ENCODE results near the gene RAB40B.

Gene RAB40B

GRCh38 chr17:82667668-82668000 lies 30.9 kb downstream of the RAB40B start:
- no peak for ATAC-seq
- no peak for TF ChIP-seq ZNF70 (CRISPR knock-in tag; IDR thresholded peaks at IDR 0.05)
- TF ChIP-seq, protein P1, sequence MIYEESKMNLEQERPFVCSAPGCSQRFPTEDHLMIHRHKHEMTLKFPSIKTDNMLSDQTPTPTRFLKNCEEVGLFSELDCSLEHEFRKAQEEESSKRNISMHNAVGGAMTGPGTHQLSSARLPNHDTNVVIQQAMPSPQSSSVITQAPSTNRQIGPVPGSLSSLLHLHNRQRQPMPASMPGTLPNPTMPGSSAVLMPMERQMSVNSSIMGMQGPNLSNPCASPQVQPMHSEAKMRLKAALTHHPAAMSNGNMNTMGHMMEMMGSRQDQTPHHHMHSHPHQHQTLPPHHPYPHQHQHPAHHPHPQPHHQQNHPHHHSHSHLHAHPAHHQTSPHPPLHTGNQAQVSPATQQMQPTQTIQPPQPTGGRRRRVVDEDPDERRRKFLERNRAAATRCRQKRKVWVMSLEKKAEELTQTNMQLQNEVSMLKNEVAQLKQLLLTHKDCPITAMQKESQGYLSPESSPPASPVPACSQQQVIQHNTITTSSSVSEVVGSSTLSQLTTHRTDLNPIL (CRISPR knock-in tag; IDR thresholded peaks at IDR 0.05; ENCODE audit: low read depth), result no peak
- TF ChIP-seq, protein P2, sequence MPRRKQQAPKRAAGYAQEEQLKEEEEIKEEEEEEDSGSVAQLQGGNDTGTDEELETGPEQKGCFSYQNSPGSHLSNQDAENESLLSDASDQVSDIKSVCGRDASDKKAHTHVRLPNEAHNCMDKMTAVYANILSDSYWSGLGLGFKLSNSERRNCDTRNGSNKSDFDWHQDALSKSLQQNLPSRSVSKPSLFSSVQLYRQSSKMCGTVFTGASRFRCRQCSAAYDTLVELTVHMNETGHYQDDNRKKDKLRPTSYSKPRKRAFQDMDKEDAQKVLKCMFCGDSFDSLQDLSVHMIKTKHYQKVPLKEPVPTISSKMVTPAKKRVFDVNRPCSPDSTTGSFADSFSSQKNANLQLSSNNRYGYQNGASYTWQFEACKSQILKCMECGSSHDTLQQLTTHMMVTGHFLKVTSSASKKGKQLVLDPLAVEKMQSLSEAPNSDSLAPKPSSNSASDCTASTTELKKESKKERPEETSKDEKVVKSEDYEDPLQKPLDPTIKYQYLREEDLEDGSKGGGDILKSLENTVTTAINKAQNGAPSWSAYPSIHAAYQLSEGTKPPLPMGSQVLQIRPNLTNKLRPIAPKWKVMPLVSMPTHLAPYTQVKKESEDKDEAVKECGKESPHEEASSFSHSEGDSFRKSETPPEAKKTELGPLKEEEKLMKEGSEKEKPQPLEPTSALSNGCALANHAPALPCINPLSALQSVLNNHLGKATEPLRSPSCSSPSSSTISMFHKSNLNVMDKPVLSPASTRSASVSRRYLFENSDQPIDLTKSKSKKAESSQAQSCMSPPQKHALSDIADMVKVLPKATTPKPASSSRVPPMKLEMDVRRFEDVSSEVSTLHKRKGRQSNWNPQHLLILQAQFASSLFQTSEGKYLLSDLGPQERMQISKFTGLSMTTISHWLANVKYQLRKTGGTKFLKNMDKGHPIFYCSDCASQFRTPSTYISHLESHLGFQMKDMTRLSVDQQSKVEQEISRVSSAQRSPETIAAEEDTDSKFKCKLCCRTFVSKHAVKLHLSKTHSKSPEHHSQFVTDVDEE (CRISPR knock-in tag; IDR thresholded peaks at IDR 0.05), result no peak
- no peak for TF ChIP-seq GLIS3 (CRISPR knock-in tag; IDR thresholded peaks at IDR 0.05)
- TF ChIP-seq ZNF565 (CRISPR knock-in tag; conservative IDR thresholded peaks at IDR 0.05; ENCODE audit: low read depth), result no peak

DNA sequence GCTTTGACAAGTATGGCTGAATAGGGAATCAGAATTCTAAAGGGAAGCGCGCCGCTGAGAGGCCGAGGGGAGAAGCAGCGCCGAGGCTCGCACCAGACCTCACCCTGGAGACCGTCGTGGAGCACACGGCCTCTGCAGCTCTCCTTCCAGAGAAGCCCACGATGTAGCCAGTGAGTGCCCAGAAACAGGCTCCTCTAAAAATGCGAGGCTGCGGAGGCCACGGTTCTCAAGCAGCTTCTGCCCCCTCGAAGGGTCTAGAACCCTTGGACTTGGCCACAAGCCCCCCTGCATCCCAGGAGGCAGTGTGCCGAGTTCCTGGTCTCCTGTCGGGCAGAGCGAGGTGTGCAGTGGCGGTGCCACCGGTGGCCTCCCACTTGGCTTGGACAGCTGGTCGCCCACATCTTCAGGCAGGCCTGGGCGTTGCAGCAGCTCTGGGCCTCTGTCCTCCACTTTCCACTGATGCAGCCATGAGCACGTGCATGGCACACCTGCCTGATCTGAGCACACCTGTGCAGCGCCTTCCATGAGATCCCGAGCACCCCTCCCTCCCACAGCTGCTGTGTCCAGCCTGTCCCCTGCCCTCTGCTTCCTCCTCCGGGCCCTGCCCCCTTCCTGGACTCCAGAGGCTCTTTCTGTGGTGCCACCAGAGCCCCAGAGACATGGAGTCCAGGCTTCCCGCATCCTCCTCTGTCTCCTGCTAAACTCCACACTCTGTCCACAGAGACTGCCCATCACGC lies 31.4 kb downstream of the RAB40B start:
- ATAC-seq, result no peak
- no peak for TF ChIP-seq ZNF565 (CRISPR knock-in tag; conservative IDR thresholded peaks at IDR 0.05; ENCODE audit: low read depth)
- TF ChIP-seq, protein P1 (CRISPR knock-in tag; IDR thresholded peaks at IDR 0.05; ENCODE audit: low read depth), result no peak
- TF ChIP-seq, protein P3, sequence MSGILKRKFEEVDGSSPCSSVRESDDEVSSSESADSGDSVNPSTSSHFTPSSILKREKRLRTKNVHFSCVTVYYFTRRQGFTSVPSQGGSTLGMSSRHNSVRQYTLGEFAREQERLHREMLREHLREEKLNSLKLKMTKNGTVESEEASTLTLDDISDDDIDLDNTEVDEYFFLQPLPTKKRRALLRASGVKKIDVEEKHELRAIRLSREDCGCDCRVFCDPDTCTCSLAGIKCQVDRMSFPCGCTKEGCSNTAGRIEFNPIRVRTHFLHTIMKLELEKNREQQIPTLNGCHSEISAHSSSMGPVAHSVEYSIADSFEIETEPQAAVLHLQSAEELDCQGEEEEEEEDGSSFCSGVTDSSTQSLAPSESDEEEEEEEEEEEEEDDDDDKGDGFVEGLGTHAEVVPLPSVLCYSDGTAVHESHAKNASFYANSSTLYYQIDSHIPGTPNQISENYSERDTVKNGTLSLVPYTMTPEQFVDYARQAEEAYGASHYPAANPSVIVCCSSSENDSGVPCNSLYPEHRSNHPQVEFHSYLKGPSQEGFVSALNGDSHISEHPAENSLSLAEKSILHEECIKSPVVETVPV (CRISPR knock-in tag; IDR thresholded peaks at IDR 0.05), result no peak
- TF ChIP-seq POU6F1 (CRISPR knock-in tag; IDR thresholded peaks at IDR 0.05; ENCODE audit: borderline replicate concordance, low read depth), result no peak
- no peak for TF ChIP-seq ESRRG (CRISPR knock-in tag; IDR thresholded peaks at IDR 0.05)
- TF ChIP-seq GLIS3 (CRISPR knock-in tag; IDR thresholded peaks at IDR 0.05), result no peak

GRCh38 chr17:82665891-82666290 lies 32.6 kb downstream of the RAB40B start:
- no peak for ATAC-seq
- no peak for TF ChIP-seq OSR1 (CRISPR knock-in tag; IDR thresholded peaks at IDR 0.05)
- TF ChIP-seq ZNF8 (CRISPR knock-in tag; IDR thresholded peaks at IDR 0.05), result no peak
- TF ChIP-seq SNAI2 (CRISPR knock-in tag; IDR thresholded peaks at IDR 0.05), result no peak
- no peak for TF ChIP-seq ZNF70 (CRISPR knock-in tag; IDR thresholded peaks at IDR 0.05)
- TF ChIP-seq ISL1 (CRISPR knock-in tag; IDR thresholded peaks at IDR 0.05), result no peak
- no peak for TF ChIP-seq ZFP3 (CRISPR knock-in tag; IDR thresholded peaks at IDR 0.05)
- no peak for TF ChIP-seq ZC3H10 (CRISPR knock-in tag; IDR thresholded peaks at IDR 0.05)
- no peak for TF ChIP-seq POU6F1 (CRISPR knock-in tag; IDR thresholded peaks at IDR 0.05; ENCODE audit: borderline replicate concordance, low read depth)
- TF ChIP-seq ZFP30 (CRISPR knock-in tag; IDR thresholded peaks at IDR 0.05), result no peak
- no peak for TF ChIP-seq RARB (CRISPR knock-in tag; IDR thresholded peaks at IDR 0.05)
- TF ChIP-seq, protein P4, sequence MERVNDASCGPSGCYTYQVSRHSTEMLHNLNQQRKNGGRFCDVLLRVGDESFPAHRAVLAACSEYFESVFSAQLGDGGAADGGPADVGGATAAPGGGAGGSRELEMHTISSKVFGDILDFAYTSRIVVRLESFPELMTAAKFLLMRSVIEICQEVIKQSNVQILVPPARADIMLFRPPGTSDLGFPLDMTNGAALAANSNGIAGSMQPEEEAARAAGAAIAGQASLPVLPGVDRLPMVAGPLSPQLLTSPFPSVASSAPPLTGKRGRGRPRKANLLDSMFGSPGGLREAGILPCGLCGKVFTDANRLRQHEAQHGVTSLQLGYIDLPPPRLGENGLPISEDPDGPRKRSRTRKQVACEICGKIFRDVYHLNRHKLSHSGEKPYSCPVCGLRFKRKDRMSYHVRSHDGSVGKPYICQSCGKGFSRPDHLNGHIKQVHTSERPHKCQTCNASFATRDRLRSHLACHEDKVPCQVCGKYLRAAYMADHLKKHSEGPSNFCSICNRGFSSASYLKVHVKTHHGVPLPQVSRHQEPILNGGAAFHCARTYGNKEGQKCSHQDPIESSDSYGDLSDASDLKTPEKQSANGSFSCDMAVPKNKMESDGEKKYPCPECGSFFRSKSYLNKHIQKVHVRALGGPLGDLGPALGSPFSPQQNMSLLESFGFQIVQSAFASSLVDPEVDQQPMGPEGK (CRISPR knock-in tag; IDR thresholded peaks at IDR 0.05; ENCODE audit: borderline replicate concordance), result no peak
- TF ChIP-seq, protein P2 (CRISPR knock-in tag; IDR thresholded peaks at IDR 0.05), result no peak

All from SK-N-SH treated with all-trans-retinoic acid at 6 μM for 48 hours (cell line).